Esophagus squamous epithelium (tissue), 5 donors: Measurements from ENCODE around the gene IFNGR2. TPM values are rescaled to one million over a fixed set of nuclear protein-coding genes. Genes with fewer than 3 reads are reported as not detected.

Experiments used
- DNase-seq: peaks from one replicate; lab custom pipeline; 2025; lab: John Stamatoyannopoulos, UW
- H3K27ac ChIP-seq, 4 donors: fragments of 200-600 bp; sonication (generic); one replicate each; pipeline ENCODE4 v1.5.1; 2016 to 2019; ENCODE audit warnings: mild to moderate bottlenecking in 1 of 4
- H3K27me3 ChIP-seq, 4 donors: fragments of 200-600 bp; sonication (generic); 1 replicate in 3 of 4; 2 replicates in 1 of 4; pipeline versions ENCODE4 v1.5.1 to v1.6.0; 2017 to 2021; ENCODE audit warnings: antibody characterized with exemption in 1 of 4
- H3K36me3 ChIP-seq, 3 donors: fragments of 200-600 bp; sonication (generic); one replicate each; pipeline ENCODE4 v1.5.1; 2016 to 2019
- H3K4me1 ChIP-seq, 3 donors: fragments of 200-600 bp; sonication (generic); one replicate each; pipeline ENCODE4 v1.5.1; 2017 to 2019
- H3K4me3 ChIP-seq, 4 donors: fragments of 200-600 bp; sonication (generic); 1 replicate in 3 of 4; 2 replicates in 1 of 4; pipeline ENCODE4 v1.5.1; 2016 to 2019; ENCODE audit warnings: mild to moderate bottlenecking in 2 of 4, moderate library complexity in 1 of 4
- H3K9me3 ChIP-seq, 3 donors: fragments of 200-600 bp; sonication (generic); one replicate each; pipeline ENCODE4 v1.5.1; 2016 to 2019
- CTCF ChIP-seq, 6 experiments: fragments of 450-650 bp in 4 of 6; fragments of 200-600 bp in 2 of 6; sonication (generic) in 2 of 6; IDR thresholded peaks; one replicate each; pipeline ENCODE4 v1.5.1; 2016 to 2019; ENCODE audit warnings: antibody characterized with exemption in 6 of 6, mild to moderate bottlenecking in 4 of 6, moderate library complexity in 4 of 6
- POLR2A ChIP-seq, 4 donors: fragments of 450-650 bp; IDR thresholded peaks; one replicate each; pipeline ENCODE4 v1.6.1; 2017; ENCODE audit warnings: antibody characterized with exemption in 4 of 4, mild to moderate bottlenecking in 4 of 4, moderate library complexity in 3 of 4
- WGBS, 2 donors: methylation state at CpG; one replicate each; pipeline ENCODE4 v1.1.5; 2018; 5-methylcytosine and 5-hydroxymethylcytosine counted together
- intact Hi-C: fragments of 100-400 bp; cut with DNase I; formaldehyde crosslinking; loops from one replicate; pipeline ENCODE4 v1.15.0; 2022
- total RNA-seq, 4 donors: library from RNA; depleted of rRNA; stranded (reverse); fragments of >200 nt; gene quantifications; one replicate each; pipeline ENCODE4 v1.1.0, GENCODE V29; 2016
- donor health status: DM: yes; HTN: yes; CAD: no.

The IFNGR2 gene
- total RNA-seq, 4 donors from 2014 or later, result 43.0 to 65.6 (median 61.1) TPM

- TF ChIP-seq POLR2A (IDR thresholded peaks at IDR 0.05) (no peak), CTCF (IDR thresholded peaks at IDR 0.05) (no peak)
- Histone ChIP-seq H3K4me1 (peaks cover 32 to 66% (median 36%) of the 10 kb centered on the region in 3 donors), H3K4me3 (no peak overlapping the region), H3K27ac (peak overlapping the region; percentile 78 to 96 (median 94)), H3K27me3 (no peaks in the 10 kb centered on the region), H3K9me3 (no peaks in the 10 kb centered on the region), H3K36me3 (peaks cover 11 to 97% (median 28%) of the 10 kb centered on the region in 3 donors)
- WGBS, 2 donors, result 59 to 60% methylated on average over 5 to 7 of the region's 8 CpGs
- intact Hi-C loops, result loop anchor here (10.0 kb wide), 1 partner anchor 69 kb away; no protein-coding TSS in a partner anchor
- no peak for DNase-seq
These were observed 30.4 kb downstream of the IFNGR2 start for GRCh38 chr21:33433425-33434114.

GRCh38 chr21:33434770-33435360, 31.7 kb downstream of the IFNGR2 start:
- DNase-seq, result no peak
- Histone ChIP-seq H3K4me3 (peak overlapping the region in 1 of 4 donors; percentile 9), H3K9me3 (no peaks in the 10 kb centered on the region), H3K4me1 (peaks cover 21 to 53% (median 23%) of the 10 kb centered on the region in 3 donors), H3K27me3 (no peaks in the 10 kb centered on the region), H3K36me3 (peaks cover 11 to 91% (median 28%) of the 10 kb centered on the region in 3 donors), H3K27ac (peak overlapping the region; percentile 78 to 96 (median 94))
- intact Hi-C loops, result loop anchor here (10.0 kb wide), 1 partner anchor 70 kb away; no protein-coding TSS in a partner anchor
- TF ChIP-seq CTCF (IDR thresholded peaks at IDR 0.05) (no peak), POLR2A (IDR thresholded peaks at IDR 0.05) (no peak)
- WGBS, 2 donors, result 17 to 37% methylated on average over 3 to 5 of the region's 5 CpGs

- intact Hi-C loops, result loop anchor here (10.0 kb wide), 1 partner anchor 72 kb away; no protein-coding TSS in a partner anchor
- peaks cover 21 to 48% (median 25%) of the 10 kb centered on the region in 3 donors for H3K4me1 ChIP-seq
- peak overlapping the region in 1 of 4 donors; percentile 25 for H3K27ac ChIP-seq
- peaks cover 11 to 69% (median 23%) of the 10 kb centered on the region in 3 donors for H3K36me3 ChIP-seq
- DNase-seq, result no peak
- H3K9me3 ChIP-seq, result no peaks in the 10 kb centered on the region
- H3K4me3 ChIP-seq, result no peak overlapping the region
- 70 to 80% methylated on average over 6 of the region's 6 CpGs for WGBS, 2 donors
- no peaks in the 10 kb centered on the region for H3K27me3 ChIP-seq
- TF ChIP-seq POLR2A (IDR thresholded peaks at IDR 0.05) (no peak), CTCF (IDR thresholded peaks at IDR 0.05) (no peak)
These were observed 33.9 kb downstream of the IFNGR2 start for GRCh38 chr21:33437140-33437539.

- no peak for TF ChIP-seq POLR2A (IDR thresholded peaks at IDR 0.05)
- TF ChIP-seq CTCF (IDR thresholded peaks at IDR 0.05), result no peak
- H3K4me1 ChIP-seq, result peaks cover 0 to 29% (median 3%) of the 10 kb centered on the region in 3 donors
- H3K27me3 ChIP-seq, result no peaks in the 10 kb centered on the region
- WGBS, 2 donors, result 49% methylated on average over 11 of the region's 11 CpGs
- no peak overlapping the region for H3K4me3 ChIP-seq
- peaks cover 0 to 46% (median 11%) of the 10 kb centered on the region in 3 donors for H3K36me3 ChIP-seq
- peak overlapping the region; percentile 42 to 68 (median 60) for H3K27ac ChIP-seq
- intact Hi-C loops, result no loop called here
- DNase-seq, result no peak
- H3K9me3 ChIP-seq, result no peaks in the 10 kb centered on the region
These were observed 38.6 kb downstream of the IFNGR2 start for GRCh38 chr21:33441489-33442477.
